GM21737 (cell line): ENCODE results near the gene AQP6.

ENCODE experiments used
- ATAC-seq: cut with Tn5 transposase; IDR thresholded peaks from one replicate; pipeline ENCODE4 v1.9.1; 2021; ENCODE audit warnings: mild to moderate bottlenecking, moderate library complexity; ENCODE audit not compliant: unreplicated experiment

AQP6 gene

GRCh38 chr12:49955899-49956662, 16.7 kb upstream of the AQP6 start:
- no peak for ATAC-seq

DNA sequence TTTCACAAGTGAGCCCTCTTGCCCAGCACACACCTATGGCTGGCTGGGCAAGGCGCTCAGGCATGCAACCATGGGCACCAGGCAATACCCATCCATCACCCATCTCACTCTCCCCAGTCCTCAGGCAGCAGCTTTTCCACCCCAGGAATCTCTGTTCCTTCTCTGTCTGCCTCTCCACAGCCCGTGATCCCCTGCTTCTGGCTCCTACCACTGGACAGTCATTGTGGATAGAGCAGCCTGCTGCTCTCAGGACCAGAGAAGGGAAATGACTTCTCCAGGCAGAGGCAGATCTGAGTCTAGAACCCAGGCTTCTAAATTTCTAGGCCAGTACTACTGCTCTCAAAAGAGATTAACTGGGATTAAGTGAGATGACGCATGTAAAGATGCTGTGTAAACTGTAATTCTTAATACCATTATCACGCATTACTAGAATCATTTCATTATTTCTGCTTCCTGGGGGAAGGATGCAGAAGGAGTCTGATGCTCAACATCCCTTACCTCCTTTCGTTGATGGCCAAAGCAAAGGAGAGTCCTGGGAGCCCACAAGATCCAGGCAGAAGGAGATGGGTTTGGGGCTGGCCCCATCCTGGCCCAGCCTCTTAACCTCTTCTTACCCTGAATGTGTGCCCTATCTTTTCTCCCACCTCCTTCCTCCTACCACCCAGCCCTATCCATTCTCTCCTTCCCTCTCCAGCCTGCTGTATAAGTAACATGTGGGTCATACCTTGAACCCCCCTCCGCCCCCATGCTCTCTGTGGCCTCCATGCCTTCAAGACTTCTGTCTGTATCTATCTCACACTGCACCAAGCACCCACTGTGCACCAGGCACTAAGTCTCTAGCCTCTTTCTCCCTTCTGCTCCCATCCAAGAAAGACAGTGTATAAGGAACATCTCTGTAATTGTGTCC, 15.8 kb upstream of the AQP6 start:
- no peak for ATAC-seq

DNA sequence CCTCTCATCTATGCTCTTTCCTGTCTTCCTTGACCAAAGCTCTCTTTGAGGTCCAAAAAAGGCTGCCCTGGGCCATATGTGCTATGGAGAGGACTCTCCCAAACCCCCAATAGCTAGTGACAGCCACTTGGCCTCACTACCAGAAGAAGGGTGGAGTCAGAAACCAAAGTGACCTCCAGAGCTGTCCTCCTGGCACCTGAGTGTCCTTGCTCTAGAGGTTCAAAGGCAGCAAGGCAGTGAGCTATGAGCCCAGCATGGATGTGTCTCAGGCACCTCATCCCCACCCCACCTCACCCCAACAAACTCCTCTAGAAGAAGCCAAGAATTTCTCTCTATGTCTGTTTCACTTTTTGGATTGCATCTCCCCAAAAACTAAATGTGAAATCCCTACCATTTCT, 15.2 kb upstream of the AQP6 start:
- ATAC-seq: no peak

DNA sequence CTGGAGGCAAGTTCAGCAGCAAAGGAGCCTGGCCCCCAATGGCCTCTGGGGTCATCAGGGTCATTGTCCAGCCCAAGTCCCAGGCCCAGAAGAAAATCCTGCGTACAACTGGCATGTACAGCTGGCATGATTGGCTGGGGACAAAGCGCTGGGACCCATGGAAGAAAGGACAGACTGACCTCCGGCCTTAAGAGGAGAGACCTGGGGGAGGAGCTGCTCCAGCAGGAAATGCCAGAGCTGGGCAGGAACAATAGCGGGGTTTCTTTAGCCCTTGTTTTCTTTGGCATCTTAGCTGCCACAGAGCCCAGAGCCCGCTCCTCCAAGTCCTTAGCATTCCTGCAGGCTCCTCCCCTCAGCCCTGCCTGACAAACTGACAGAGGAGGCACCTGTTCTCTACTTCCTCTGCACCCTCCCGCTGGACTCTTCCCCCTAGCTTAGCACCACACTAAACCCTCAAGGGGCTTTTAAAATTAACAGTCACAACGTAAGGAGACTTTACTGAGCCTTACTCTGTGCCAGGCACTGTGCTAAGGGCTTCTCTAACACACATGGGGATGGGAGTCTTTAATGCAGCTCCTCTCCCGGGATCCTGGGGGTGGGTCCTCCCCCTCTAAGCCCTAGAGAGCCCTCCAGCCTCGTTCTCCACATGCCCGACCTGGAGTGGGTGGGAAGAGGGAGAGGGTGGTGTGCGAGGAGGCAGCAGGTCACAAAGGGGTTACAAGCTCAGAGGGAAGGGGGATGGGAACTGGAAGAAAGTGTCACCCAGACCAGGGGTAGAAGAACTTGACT, 12.9 kb upstream of the AQP6 start:
- ATAC-seq: no peak

GRCh38 chr12:49960474-49961110, 12.2 kb upstream of the AQP6 start:
- no peak for ATAC-seq

GRCh38 chr12:49961111-49961922, 11.4 kb upstream of the AQP6 start, which contains the start of gene AQP5:
Gene AQP5 (plus strand): TSS chr12:49961872. CDS start chr12:49962018, 146 bp downstream.
- no peak for ATAC-seq

- ATAC-seq: no peak
Observed at GRCh38 chr12:49961993-49962764, 10.6 kb upstream of the AQP6 start.

DNA sequence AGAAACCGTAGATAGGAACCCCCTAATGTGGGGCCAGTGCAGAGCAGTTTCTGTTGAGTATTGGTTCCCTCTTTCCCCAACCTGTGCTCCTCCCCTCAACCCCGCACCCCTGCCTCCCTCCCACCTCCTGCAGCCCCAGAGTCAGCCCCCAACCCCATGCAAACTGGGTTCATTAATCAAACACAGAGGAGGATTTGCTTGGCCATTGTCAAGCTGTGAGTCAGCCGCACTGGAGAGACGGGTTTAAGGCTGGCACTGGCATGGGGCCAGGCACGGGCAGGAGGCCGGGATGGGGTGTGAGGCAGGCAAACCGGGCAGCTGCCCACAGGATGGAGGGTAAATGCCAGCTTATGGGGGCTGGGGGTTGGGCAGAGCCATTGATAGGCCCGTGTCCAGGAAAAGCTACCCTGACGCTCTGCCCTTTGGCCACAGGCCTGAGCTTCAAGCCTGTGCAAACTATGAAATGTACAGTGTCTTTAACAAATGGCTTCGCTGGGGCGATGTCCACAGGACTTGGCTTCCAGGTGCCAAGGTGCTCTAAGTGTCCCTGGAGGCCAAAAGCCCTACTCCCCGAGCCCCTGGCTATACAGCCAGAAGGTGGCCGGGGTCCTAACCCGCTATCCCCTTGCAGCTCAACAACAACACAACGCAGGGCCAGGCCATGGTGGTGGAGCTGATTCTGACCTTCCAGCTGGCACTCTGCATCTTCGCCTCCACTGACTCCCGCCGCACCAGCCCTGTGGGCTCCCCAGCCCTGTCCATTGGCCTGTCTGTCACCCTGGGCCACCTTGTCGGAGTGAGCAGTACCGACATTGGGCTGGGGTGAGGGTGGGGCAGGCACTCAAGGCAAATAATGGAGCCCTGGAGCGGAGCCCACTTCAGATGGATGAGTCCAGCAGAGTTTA, 9.6 kb upstream of the AQP6 start:
- ATAC-seq: no peak

- no peak for ATAC-seq
Observed at GRCh38 chr12:49963976-49964815, 8.6 kb upstream of the AQP6 start.

DNA sequence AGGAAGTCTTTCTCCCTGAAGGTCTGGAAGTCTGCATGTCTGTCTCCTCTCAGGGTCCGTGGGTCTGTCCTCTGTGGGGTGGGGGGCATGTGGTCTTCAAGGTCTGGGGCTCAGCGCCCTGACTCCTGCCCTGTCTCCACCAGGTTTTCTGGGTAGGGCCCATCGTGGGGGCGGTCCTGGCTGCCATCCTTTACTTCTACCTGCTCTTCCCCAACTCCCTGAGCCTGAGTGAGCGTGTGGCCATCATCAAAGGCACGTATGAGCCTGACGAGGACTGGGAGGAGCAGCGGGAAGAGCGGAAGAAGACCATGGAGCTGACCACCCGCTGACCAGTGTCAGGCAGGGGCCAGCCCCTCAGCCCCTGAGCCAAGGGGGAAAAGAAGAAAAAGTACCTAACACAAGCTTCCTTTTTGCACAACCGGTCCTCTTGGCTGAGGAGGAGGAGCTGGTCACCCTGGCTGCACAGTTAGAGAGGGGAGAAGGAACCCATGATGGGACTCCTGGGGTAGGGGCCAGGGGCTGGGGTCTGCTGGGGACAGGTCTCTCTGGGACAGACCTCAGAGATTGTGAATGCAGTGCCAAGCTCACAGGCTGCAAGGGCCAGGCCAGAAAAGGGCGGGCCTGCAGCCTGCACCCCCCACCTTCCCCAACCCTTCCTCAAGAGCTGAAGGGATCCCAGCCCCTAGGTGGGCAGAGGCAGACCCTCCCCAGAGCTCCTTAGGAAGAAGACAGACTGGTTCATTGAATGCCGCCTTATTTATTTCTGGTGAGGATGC, 7.7 kb upstream of the AQP6 start:
- ATAC-seq: no peak

- ATAC-seq: no peak
Observed at GRCh38 chr12:49965836-49966235, 6.9 kb upstream of the AQP6 start.

DNA sequence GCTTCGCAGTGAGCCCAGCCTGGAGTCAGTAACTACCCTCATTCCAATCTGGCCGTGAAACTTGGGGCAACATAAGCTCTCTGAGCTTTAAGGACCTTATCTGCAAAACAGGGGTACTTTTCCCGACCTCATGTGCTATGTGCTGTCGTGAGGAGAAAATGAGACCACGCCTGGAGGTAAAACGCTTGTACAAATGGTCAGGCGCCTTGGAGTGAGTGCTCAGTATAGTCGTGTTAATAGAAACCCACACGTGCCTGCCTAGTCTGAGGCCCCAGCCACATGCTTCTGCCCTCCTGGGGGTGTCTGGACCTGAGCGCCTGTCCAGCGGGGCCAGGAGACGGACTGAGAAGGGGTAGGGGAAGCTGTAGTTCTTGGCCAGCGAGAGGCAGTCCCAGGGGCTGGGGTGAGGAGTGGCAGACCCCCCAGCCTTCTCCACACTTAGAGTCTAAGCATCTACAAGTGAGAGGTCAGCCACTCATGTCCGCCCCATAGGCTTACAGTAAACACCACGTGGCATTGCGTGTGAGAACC, 6.2 kb upstream of the AQP6 start:
- ATAC-seq: no peak

DNA sequence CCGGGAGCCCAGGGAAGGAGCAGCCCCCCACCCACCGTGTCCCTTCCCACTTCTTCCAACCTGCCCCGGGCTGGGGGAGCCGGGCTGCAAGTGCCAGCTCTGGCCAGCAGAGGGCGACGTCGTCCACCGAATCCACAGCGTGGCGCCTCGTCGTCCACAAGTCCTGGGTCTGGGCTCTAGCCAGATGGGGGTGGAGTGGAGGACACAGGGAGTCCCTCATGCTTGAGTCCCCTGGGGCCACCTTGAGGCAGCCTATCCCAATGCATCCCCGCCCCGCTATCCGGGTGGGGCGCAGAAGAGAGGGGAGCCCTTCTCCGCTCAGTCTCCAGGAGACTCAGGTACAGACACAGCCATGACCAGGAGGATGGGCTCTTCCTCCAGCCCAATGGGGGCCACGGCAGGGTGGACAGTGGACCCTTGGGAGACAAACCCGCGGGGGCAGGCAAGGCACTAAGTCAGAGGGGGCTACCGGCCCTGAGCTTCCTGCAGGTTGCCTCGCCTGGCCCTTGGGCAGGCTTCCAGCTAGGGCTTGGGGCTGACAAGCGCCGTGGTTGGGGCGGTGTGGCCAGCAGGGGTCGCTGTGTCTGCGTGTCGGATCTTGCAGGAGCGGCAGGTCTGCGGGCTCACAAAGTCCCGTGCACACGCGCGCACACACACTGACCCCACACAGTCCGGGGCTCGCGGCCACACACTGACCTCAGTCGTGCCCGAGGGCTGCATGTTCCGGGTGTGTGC, 5.5 kb upstream of the AQP6 start:
- ATAC-seq: peak; percentile 70

DNA sequence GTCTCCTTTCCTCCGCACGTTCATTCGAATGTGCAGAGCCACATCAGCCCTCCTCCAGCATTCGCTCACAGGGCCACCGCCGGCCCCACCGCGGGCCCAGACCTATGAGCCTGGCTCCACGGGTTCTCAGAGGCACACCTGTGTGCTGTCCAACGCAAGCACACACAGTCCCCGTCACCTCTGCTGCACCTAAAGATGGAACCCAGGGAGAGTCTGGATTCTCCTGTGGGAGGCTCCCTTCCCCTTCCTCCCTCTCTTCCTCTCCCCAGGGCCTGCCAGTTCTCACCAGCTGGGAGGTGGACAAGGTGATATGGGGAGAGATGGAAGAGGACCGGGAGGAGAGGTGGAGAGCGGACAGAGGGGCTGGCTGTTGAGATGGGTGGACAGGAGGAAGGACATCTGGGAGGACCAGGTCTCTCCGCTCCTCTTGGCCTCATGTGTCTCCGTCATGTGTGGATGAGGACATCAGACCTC, 4.9 kb upstream of the AQP6 start:
- ATAC-seq: no peak

GRCh38 chr12:49968471-49968870, 4.3 kb upstream of the AQP6 start:
- no peak for ATAC-seq
